Omental fat pad (tissue), 4 donors: ENCODE results near the gene SLC11A2. TPM values are rescaled to one million over a fixed set of nuclear protein-coding genes. Genes with fewer than 3 reads are reported as not detected.

ENCODE experiments used
- ATAC-seq: fragments of 150-250 bp; one replicate; pipeline ENCODE4 v1.9.1; 2016; ENCODE audit warnings: mild to moderate bottlenecking, moderate library complexity; ENCODE audit not compliant: low FRiP score
- DNase-seq: peaks from one replicate; pipeline ENCODE4 v3.0.0-alpha.2; 2019; ENCODE audit warnings: low spot score
- total RNA-seq, 4 donors: library from RNA; depleted of rRNA; stranded (reverse); fragments of >200 nt; gene quantifications; one replicate each; pipeline ENCODE4 v1.1.0, GENCODE V29; 2016
- TF ChIP-seq, protein P1 (sequence below), 3 donors: fragments of 450-650 bp; IDR thresholded peaks; one replicate each; pipeline ENCODE4 v1.5.1; 2016 to 2017; ENCODE audit warnings: antibody characterized with exemption in 3 of 3, mild to moderate bottlenecking in 3 of 3, moderate library complexity in 2 of 3

SLC11A2 gene
- total RNA-seq: 10 to 100 TPM; 39.6 to 59.6 (median 50.7) TPM

DNA sequence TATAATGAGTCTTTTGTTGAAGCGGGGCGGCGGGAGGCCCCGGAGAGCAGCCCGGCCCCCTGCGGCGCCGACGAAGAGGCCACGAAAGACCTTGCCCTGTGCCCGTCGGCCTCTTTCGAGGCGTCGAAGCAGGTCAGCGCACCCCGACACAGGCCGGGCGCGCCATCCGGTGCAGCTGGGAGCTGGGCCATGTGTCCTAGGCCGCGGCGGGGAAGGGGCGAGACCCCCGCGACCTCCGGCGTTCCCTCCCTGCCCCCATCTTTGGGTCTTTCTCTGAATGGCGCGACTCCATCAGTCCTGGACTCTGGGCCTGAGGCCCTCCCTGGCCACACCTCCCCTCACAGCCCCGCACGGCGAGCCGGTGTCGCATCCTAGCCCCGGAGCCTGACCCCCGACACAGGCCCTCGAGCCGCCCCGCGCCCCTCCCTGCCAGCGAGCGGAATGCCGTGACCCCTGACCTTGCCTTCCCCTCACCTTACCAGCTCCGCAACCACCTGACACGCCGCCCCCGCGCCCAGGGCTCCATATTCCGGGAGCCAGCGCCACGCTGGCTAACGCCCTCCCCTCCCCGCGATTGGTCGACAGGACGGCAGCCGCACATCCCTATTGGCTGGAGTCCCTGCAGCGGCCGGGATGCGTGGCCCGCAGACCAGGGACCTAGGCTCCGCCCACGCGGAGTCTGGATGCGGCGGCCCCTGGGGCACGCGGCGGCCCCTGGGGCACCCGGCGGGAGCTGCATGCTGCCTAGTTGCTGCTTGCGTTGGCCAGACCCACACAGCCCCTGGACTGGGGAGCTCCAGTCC, at the start of gene SLC11A2:
SLC11A2 (minus strand) TSS at position 549 of the 803 bp plus-strand sequence. CDS start 15,656 bp downstream, outside the sequence.
- TF ChIP-seq, protein P1, sequence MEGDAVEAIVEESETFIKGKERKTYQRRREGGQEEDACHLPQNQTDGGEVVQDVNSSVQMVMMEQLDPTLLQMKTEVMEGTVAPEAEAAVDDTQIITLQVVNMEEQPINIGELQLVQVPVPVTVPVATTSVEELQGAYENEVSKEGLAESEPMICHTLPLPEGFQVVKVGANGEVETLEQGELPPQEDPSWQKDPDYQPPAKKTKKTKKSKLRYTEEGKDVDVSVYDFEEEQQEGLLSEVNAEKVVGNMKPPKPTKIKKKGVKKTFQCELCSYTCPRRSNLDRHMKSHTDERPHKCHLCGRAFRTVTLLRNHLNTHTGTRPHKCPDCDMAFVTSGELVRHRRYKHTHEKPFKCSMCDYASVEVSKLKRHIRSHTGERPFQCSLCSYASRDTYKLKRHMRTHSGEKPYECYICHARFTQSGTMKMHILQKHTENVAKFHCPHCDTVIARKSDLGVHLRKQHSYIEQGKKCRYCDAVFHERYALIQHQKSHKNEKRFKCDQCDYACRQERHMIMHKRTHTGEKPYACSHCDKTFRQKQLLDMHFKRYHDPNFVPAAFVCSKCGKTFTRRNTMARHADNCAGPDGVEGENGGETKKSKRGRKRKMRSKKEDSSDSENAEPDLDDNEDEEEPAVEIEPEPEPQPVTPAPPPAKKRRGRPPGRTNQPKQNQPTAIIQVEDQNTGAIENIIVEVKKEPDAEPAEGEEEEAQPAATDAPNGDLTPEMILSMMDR (IDR thresholded peaks at IDR 0.05): no peak
- peak; percentile 94 for ATAC-seq
- peak; percentile 93 for DNase-seq

DNA sequence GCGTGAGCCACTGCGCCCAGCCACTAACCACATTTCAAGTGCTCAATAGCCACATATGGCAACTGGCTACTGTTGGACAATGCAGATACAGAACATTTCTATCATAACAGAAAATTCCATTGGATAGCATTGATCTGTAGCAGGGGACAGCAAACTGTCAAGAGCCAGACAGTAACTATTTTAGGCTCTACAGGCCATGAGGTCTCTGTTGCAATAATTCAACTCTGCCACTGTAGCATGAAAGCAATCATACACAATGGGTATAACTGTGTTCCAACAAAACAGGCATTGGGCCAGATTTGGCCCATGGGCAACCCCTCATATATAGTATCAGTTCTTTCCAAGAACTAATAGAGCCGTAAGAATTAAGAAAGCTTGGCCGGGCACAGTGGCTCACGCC, 49.2 kb upstream of the SLC11A2 start:
- DNase-seq (no peak), ATAC-seq (no peak)

DNA sequence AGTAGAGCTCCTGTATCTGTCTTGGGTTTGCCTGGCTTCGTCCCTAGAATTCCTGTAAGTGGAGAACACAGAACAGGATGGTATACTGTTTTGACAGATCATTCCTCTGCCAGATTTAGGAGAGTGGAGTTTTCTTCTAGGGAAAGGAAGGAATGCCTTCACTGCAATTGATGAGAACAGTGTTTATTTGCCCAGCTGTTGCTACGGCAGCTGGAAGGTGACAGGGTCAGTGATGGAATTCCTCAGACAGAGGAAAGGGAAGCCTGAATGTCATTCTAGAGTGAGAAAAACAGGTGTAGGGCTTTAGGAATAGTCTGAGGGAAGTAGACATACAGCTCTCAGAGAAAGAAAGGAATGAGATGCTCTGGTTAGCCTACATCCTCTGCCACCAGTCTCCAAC, 45.5 kb upstream of the SLC11A2 start:
- no peak for DNase-seq
- TF ChIP-seq, protein P1 (IDR thresholded peaks at IDR 0.05): no peak
- ATAC-seq: no peak

More for the DNA sequence above, 49.2 kb upstream of the SLC11A2 start:
- TF ChIP-seq, protein P1 (IDR thresholded peaks at IDR 0.05): no peak

DNA sequence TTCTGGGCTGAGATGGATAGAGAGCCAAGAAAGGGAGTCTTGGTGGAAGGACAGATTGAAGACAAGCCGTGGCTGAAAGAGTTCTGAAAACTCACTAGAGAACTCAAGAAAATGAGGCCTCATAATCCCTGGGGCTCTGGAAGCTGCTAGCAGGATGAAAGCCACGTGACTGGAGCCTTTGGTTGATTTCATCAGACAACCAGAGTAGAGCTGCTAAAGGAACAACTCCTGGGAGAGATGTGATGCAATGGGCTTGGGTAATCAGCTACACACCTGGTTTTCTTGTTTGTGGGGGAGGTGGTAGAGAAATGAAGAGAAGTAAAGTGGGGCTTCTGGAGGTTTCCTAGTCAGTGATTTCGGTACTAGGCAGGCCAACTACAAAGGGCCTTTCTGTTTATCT, 43.8 kb upstream of the SLC11A2 start:
- DNase-seq (no peak), ATAC-seq (no peak)
- TF ChIP-seq, protein P1 (IDR thresholded peaks at IDR 0.05): no peak

DNA sequence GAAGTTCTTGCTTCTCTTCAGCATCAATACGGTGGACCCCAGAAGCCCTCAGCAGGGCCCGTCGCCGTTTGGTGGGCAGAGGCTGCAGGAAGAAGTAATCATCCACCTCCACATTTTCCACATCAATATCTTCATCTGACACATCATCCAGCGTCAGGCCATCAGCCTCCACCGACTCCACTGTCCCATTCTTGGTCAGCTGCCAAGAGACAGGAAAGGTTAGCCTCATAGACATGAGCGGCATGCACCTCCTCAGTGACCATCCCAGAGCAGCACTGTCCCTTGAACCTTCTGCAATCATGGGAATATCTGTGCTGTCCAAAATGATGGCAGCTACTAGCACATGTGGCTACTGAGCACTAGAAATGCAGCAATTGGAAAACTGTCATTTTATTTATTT, 41.6 kb upstream of the SLC11A2 start:
- ATAC-seq (no peak), DNase-seq (no peak)
- TF ChIP-seq, protein P1 (IDR thresholded peaks at IDR 0.05): no peak

DNA sequence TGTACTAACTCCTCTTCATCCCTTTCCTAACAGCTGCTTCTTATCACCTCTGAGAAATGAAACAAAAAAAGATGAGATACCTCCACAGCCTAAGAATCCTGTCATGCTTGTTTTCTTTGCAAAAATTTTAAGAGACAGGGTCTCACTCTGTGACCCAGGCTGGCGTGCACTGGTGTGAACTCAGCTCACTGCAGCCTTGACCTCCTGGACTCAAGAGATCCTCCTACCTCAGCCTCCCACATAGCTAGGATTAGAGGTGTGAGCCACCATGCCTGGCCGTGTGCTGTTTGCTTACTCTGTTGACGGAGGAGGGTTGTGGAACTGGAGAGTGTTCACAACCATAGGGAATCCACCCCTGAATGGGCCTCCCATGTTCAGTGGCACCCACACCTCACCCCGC, 41.0 kb upstream of the SLC11A2 start:
- no peak for ATAC-seq
- TF ChIP-seq, protein P1 (IDR thresholded peaks at IDR 0.05): no peak
- DNase-seq: no peak

DNA sequence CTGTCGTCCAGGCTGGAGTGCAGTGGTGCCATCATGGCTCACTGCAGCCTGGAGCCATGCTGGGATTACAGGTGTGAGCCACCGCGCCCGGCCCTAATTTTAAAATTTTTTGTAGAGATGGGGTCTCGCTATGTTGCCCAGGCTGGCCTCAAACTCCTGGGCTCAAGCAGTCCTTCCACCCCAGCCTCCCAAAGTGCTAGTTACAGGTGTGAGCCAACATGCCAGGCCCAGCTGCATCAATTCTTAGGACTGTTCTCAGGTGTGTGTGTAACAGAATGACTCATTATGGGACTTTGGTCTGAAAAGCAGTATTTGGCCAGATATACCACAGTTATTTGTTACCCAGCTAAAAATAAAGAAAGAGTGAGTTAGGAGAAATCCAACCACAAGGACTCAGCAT, 39.3 kb upstream of the SLC11A2 start:
- DNase-seq: no peak
- ATAC-seq: no peak
- TF ChIP-seq, protein P1 (IDR thresholded peaks at IDR 0.05): no peak
